H1 (cell line): Measurements from ENCODE around the gene WDCP. TPM values are rescaled to one million over a fixed set of nuclear protein-coding genes. Genes with fewer than 3 reads are reported as not detected.

Experiments used
- CTCF ChIA-PET: fragments of 300-600 bp; sonication (Branson Sonifier 250); formaldehyde crosslinking; loops from one replicate; lab custom pipeline; 2021; ENCODE audit not compliant: partially characterized antibody; lab: Charles Lee
- POLR2A ChIA-PET: fragments of 300-600 bp; sonication (Branson Sonifier 250); formaldehyde crosslinking; loops from one replicate; lab custom pipeline; 2021; ENCODE audit warnings: inconsistent platforms; ENCODE audit not compliant: partially characterized antibody; lab: Charles Lee
- DNase-seq, 2 experiments: peaks; one replicate each; pipeline versions ENCODE4 v3.0.0 to v3.0.0-alpha.2; 2010 to 2022; ENCODE audit warnings: low spot score in 2 of 2, low read depth in 1 of 2, mixed read lengths in 1 of 2
- FAIRE-seq: peaks from 2 replicates; lab custom pipeline; 2011; peaks lifted over from hg19 to GRCh38; lab: Jason Lieb, UNC
- H2AFZ ChIP-seq: 2 replicates; pipeline ENCODE4 v1.8.1; 2012; ENCODE audit warnings: low read length, inconsistent platforms
- H2AK5ac ChIP-seq: 2 replicates; pipeline ENCODE4 v1.6.1; 2013; ENCODE audit warnings: low read depth, low read length
- H2BK120ac ChIP-seq: replicated peaks from 2 replicates; pipeline ENCODE3; 2013; ENCODE audit warnings: low read depth, low read length, inconsistent platforms
- H2BK12ac ChIP-seq: 2 replicates; pipeline ENCODE4 v1.6.1; 2013; ENCODE audit warnings: low read depth, low read length
- H2BK15ac ChIP-seq: 2 replicates; pipeline ENCODE4 v1.6.1; 2013; ENCODE audit warnings: low read length
- H2BK20ac ChIP-seq: 2 replicates; pipeline ENCODE4 v1.6.1; 2013; ENCODE audit warnings: low read length
- H2BK5ac ChIP-seq: 2 replicates; pipeline ENCODE4 v1.6.1; 2013; ENCODE audit warnings: low read depth, low read length
- H3K14ac ChIP-seq: 2 replicates; pipeline ENCODE4 v1.6.1; 2013; ENCODE audit warnings: inconsistent platforms; ENCODE audit not compliant: insufficient read length
- H3K18ac ChIP-seq: 2 replicates; pipeline ENCODE4 v1.6.1; 2013; ENCODE audit warnings: low read length; ENCODE audit errors: extremely low read depth
- H3K23ac ChIP-seq: 2 replicates; pipeline ENCODE4 v1.6.1; 2013; ENCODE audit warnings: inconsistent platforms; ENCODE audit not compliant: insufficient read length
- H3K23me2 ChIP-seq: 2 replicates; pipeline ENCODE4 v1.6.1; 2013; ENCODE audit warnings: low read depth, low read length
- H3K27ac ChIP-seq: 2 replicates; pipeline ENCODE4 v1.6.1; 2011; ENCODE audit warnings: low read depth, low read length, inconsistent platforms
- H3K27me3 ChIP-seq, 4 experiments: replicated peaks in 1 of 4; 1 replicate in 1 of 4; 2 replicates in 3 of 4; pipeline versions ENCODE4 v1.6.1 to v1.8.1; 2011 to 2013; ENCODE audit warnings: low read length in 3 of 4, mild to moderate bottlenecking in 3 of 4, inconsistent platforms in 2 of 4, mixed read lengths in 2 of 4, moderate library complexity in 1 of 4; ENCODE audit not compliant: control insufficient read depth in 3 of 4, insufficient read depth in 3 of 4; ENCODE audit errors: extremely low read depth in 1 of 4
- H3K36me3 ChIP-seq, 4 experiments: 2 replicates each; pipeline versions ENCODE4 v1.6.1 to v1.8.1; 2011 to 2013; ENCODE audit warnings: mild to moderate bottlenecking in 4 of 4, low read length in 3 of 4, moderate library complexity in 2 of 4, control low read depth in 1 of 4, inconsistent platforms in 1 of 4; ENCODE audit not compliant: insufficient read depth in 4 of 4, control insufficient read depth in 2 of 4
- H3K4ac ChIP-seq: replicated peaks from 2 replicates; pipeline ENCODE3; 2013; ENCODE audit warnings: low read length, low read depth, mixed read lengths, inconsistent platforms; ENCODE audit not compliant: insufficient read length
- H3K4me1 ChIP-seq, 4 experiments: replicated peaks in 1 of 4; 1 replicate in 1 of 4; 2 replicates in 3 of 4; pipeline versions ENCODE4 v1.6.1 to v1.8.1; 2011 to 2013; ENCODE audit warnings: low read length in 3 of 4, inconsistent platforms in 2 of 4, mixed read lengths in 1 of 4; ENCODE audit not compliant: insufficient read depth in 4 of 4, control insufficient read depth in 3 of 4
- H3K4me2 ChIP-seq, 2 experiments: 2 replicates each; pipeline versions ENCODE4 v1.6.1 to v1.8.1; 2011 to 2013; ENCODE audit warnings: low read depth in 2 of 2, low read length in 2 of 2, control low read depth in 1 of 2, inconsistent platforms in 1 of 2, mild to moderate bottlenecking in 1 of 2; ENCODE audit not compliant: insufficient read depth in 1 of 2
- H3K4me3 ChIP-seq, 4 experiments: fragments of 200-600, 300-600 bp in 1 of 4; sonication (generic), shearing (Covaris generic), sonication (Bioruptor Twin) in 1 of 4; 2 replicates each; pipeline versions ENCODE4 v1.5.1 to v1.8.1; 2011 to 2016; ENCODE audit warnings: low read length in 4 of 4, low read depth in 3 of 4, control low read depth in 2 of 4, inconsistent platforms in 2 of 4, mild to moderate bottlenecking in 2 of 4, mixed read lengths in 1 of 4, moderate library complexity in 1 of 4; ENCODE audit not compliant: insufficient read depth in 2 of 4; ENCODE audit errors: extremely low read depth in 1 of 4
- H3K56ac ChIP-seq: replicated peaks from 2 replicates; pipeline ENCODE3; 2013; ENCODE audit warnings: low read depth, mild to moderate bottlenecking, mixed read lengths, low read length, inconsistent platforms; ENCODE audit not compliant: insufficient read length
- H3K79me1 ChIP-seq: 2 replicates; pipeline ENCODE4 v1.6.1; 2013; ENCODE audit warnings: low read depth, low read length, control low read depth
- H3K79me2 ChIP-seq, 2 experiments: 2 replicates each; pipeline versions ENCODE4 v1.6.1 to v1.8.1; 2012 to 2013; ENCODE audit warnings: low read length in 2 of 2, mild to moderate bottlenecking in 2 of 2, inconsistent platforms in 1 of 2; ENCODE audit not compliant: insufficient read depth in 2 of 2, control insufficient read depth in 1 of 2
- H3K9ac ChIP-seq, 4 experiments: replicated peaks in 1 of 4; 1 replicate in 1 of 4; 2 replicates in 3 of 4; pipeline versions ENCODE4 v1.6.1 to v1.8.1; 2011 to 2013; ENCODE audit warnings: low read depth in 3 of 4, low read length in 3 of 4, control low read depth in 2 of 4, mild to moderate bottlenecking in 2 of 4, moderate library complexity in 2 of 4, inconsistent platforms in 1 of 4; ENCODE audit errors: extremely low read depth in 1 of 4
- H3K9me3 ChIP-seq, 2 experiments: 2 replicates each; pipeline versions ENCODE4 v1.6.1 to v1.8.1; 2012 to 2013; ENCODE audit warnings: mild to moderate bottlenecking in 2 of 2, moderate library complexity in 2 of 2, control low read depth in 1 of 2, inconsistent platforms in 1 of 2, low read depth in 1 of 2, low read length in 1 of 2, mixed read lengths in 1 of 2; ENCODE audit not compliant: insufficient read depth in 2 of 2
- H4K20me1 ChIP-seq, 2 experiments: replicated peaks in 1 of 2; 2 replicates each; pipeline versions ENCODE3 to v1.8.1; 2011 to 2013; ENCODE audit warnings: inconsistent platforms in 2 of 2, low read length in 2 of 2, mild to moderate bottlenecking in 1 of 2; ENCODE audit not compliant: insufficient read depth in 2 of 2, control insufficient read depth in 1 of 2
- H4K5ac ChIP-seq: 2 replicates; pipeline ENCODE4 v1.6.1; 2013; ENCODE audit warnings: low read length, low read depth, mixed read lengths, inconsistent platforms; ENCODE audit not compliant: insufficient read length
- H4K8ac ChIP-seq: 2 replicates; pipeline ENCODE4 v1.8.0; 2013; ENCODE audit warnings: mild to moderate bottlenecking, moderate library complexity, low read length, inconsistent platforms; ENCODE audit not compliant: insufficient read depth; ENCODE audit errors: extremely low read depth
- H4K91ac ChIP-seq: replicated peaks from 2 replicates; pipeline ENCODE3; 2013; ENCODE audit warnings: low read length, mixed read lengths, inconsistent platforms; ENCODE audit not compliant: insufficient read length
- CBX8 ChIP-seq: fragments of 300-800, 300-1000 bp; sonication (generic); IDR thresholded peaks from 2 replicates; pipeline ENCODE4 v1.7.1; 2016; ENCODE audit warnings: low read depth, low read length, borderline replicate concordance
- CEBPB ChIP-seq: IDR thresholded peaks from 2 replicates; pipeline ENCODE4 v1.6.1; 2012; ENCODE audit warnings: low read depth, low read length
- CHD1 ChIP-seq: IDR thresholded peaks from 2 replicates; pipeline ENCODE4 v1.6.1; 2012; ENCODE audit warnings: low read depth, low read length, improper control_type of control experiment
- E2F6 ChIP-seq: IDR thresholded peaks from 2 replicates; pipeline ENCODE4 v1.6.1; 2012; ENCODE audit warnings: inconsistent platforms
- EZH2 ChIP-seq: fragments of 200-600 bp; sonication (generic); IDR thresholded peaks from 2 replicates; pipeline ENCODE4 v1.7.1; 2012; ENCODE audit warnings: low read depth, mild to moderate bottlenecking, moderate library complexity, low read length, inconsistent platforms; ENCODE audit not compliant: severe bottlenecking
- GABPA ChIP-seq: IDR thresholded peaks from 2 replicates; pipeline ENCODE4 v1.6.1; 2011; ENCODE audit warnings: mild to moderate bottlenecking, low read length, moderate library complexity, borderline replicate concordance; ENCODE audit not compliant: insufficient read depth
- KDM1A ChIP-seq: fragments of 200-600, 300-600 bp; sonication (generic); IDR thresholded peaks from 2 replicates; pipeline ENCODE4 v1.7.1; 2016; ENCODE audit warnings: mild to moderate bottlenecking, low read length, borderline replicate concordance
- MAX ChIP-seq: IDR thresholded peaks from 2 replicates; pipeline ENCODE4 v1.6.1; 2012; ENCODE audit warnings: inconsistent platforms
- PHF8 ChIP-seq: fragments of 200-600 bp; sonication (generic); conservative IDR thresholded peaks from 2 replicates; pipeline ENCODE4 v1.7.1; 2012; ENCODE audit warnings: low read depth, mild to moderate bottlenecking, inconsistent platforms, low read length, moderate library complexity
- SIRT6 ChIP-seq: IDR thresholded peaks from one replicate; pipeline ENCODE4 v1.7.1; 2012; ENCODE audit warnings: low read length, inconsistent platforms
- WGBS, 2 experiments: shearing (Covaris generic) in 1 of 2; methylation state at CpG; one replicate each; pipeline versions ENCODE4 v1.1.6 to v1.1.7; 2013 to 2015; ENCODE audit warnings: low lambda C conversion rate in 2 of 2, mixed read lengths in 2 of 2, inconsistent platforms in 1 of 2, low coverage in 1 of 2, missing lambda C conversion rate in 1 of 2; ENCODE audit not compliant: insufficient replicate concordance in 2 of 2, insufficient coverage in 1 of 2, insufficient read length in 1 of 2; ENCODE audit errors: extremely low coverage in 1 of 2, missing lambda C conversion rate in 1 of 2; 5-methylcytosine and 5-hydroxymethylcytosine counted together
- polyA plus RNA-seq, 7 experiments: library from polyadenylated mRNA; depleted of rRNA in 3 of 7; stranded (reverse) in 5 of 7; unstranded in 2 of 7; fragments of >200 nt in 5 of 7; fragments of 200-250 nt in 2 of 7; gene quantifications; 1 replicate in 5 of 7; 2 replicates in 1 of 7; 4 replicates in 1 of 7; pipeline versions ENCODE4 v1.2.1 to v1.2.3, GENCODE V29; 2011 to 2013; ENCODE audit warnings: missing spikeins in 2 of 7, mixed read lengths in 2 of 7
- total RNA-seq: library from RNA; stranded (reverse); fragmentation: NEBNext Ultra II Directional; extraction: Animal tissue kit (Norgen Biotek cat#: 25700); gene quantifications from 2 replicates; pipeline ENCODE4 v1.2.1, GENCODE V29; 2021

Gene WDCP
- total and polyA plus RNA-seq, 2 of the 8 experiments (the other 6 are each of a cell fraction or from before 2014, with no cell fraction given): 19.2 to 40.1 TPM

- Histone ChIP-seq H4K91ac (peak overlapping the region; percentile 89), H4K8ac (peak overlapping the region; percentile 94), H3K18ac (peak overlapping the region; percentile 36), H4K5ac (peak overlapping the region; percentile 15), H3K79me2 (no peaks in the 10 kb centered on the region), H3K9ac (peak overlapping the region in 3 of 4 experiments; percentile 41 to 61 (median 51); a peak in 4 of 7 replicates), H3K27ac (no peak overlapping the region), H3K56ac (no peak overlapping the region), H2BK120ac (no peak overlapping the region), H3K79me1 (no peaks in the 10 kb centered on the region), H2BK12ac (peak overlapping the region; percentile 75; the same call in 1 of the 2 replicates), H3K27me3 (peaks cover 0 to 13% (median 6%) of the 10 kb centered on the region in 4 experiments; a peak in 3 of 7 replicates), H2AK5ac (no peak overlapping the region), H4K20me1 (no peaks in the 10 kb centered on the region), H3K4me2 (peak overlapping the region; percentile 62 to 90), H3K4me3 (peak overlapping the region; percentile 30 to 64 (median 44)), H3K23ac (no peak overlapping the region), H2AFZ (peak overlapping the region; percentile 94), H2BK5ac (peak overlapping the region; percentile 63; the same call in 1 of the 2 replicates), H3K23me2 (peaks cover 4% of the 10 kb centered on the region; the same call in 1 of the 2 replicates), H3K36me3 (no peaks in the 10 kb centered on the region), H3K4ac (peak overlapping the region; percentile 34), H3K4me1 (peaks cover 0 to 16% (median 11%) of the 10 kb centered on the region in 4 experiments; a peak in 6 of 7 replicates), H3K9me3 (no peaks in the 10 kb centered on the region), H3K14ac (no peak overlapping the region), H2BK15ac (no peak overlapping the region; the same call in 1 of the 2 replicates), H2BK20ac (no peak overlapping the region)
- POLR2A ChIA-PET: interaction anchor here (0.8 to 3.6 kb wide), 16 partner anchors 10 to 84 kb away, joined by 3 to 20 read pairs (median 4); partner anchors contain the start of genes ATAD2B, FKBP1B, UBXN2A and WDCP
- DNase-seq: no peak
- no peak for FAIRE-seq
- 67% methylated on average over 31 of the region's 37 CpGs; no CpG with 5 or more reads in 1 of the 2 experiments for WGBS, 2 experiments
- CTCF ChIA-PET: interaction anchor here (1.2 to 1.9 kb wide), 7 partner anchors 10 to 187 kb away, joined by 3 to 7 read pairs (median 6); no protein-coding TSS in a partner anchor
- no peak; the same call in 1 of the 2 replicates for TF ChIP-seq KDM1A
- TF ChIP-seq MAX: peak; percentile 21; the same call in 1 of the 2 replicates
- TF ChIP-seq CHD1: no peak
- 0 out of 2 replicates have a peak, but pooled peaks have one; percentile 12 for TF ChIP-seq GABPA
- no peak for TF ChIP-seq EZH2
- peak; percentile 22; the same call in 1 of the 2 replicates for TF ChIP-seq E2F6
- TF ChIP-seq SIRT6: no peak
- TF ChIP-seq CEBPB: no peak
- TF ChIP-seq PHF8: no peak
- TF ChIP-seq CBX8: no peak
Measured at GRCh38 chr2:24010477-24011249, 36.5 kb downstream of the WDCP start.
